ENCODE results near the gene DNAH12. TPM values are rescaled to one million over a fixed set of nuclear protein-coding genes. Genes with fewer than 3 reads are reported as not detected.
A peak's percentile ranks its signal among the peaks of the same experiment; 100 is the strongest.

DNAH12 gene
- total and polyA plus RNA-seq, 9 of the 15 experiments (the other 6 are each of a cell fraction or from before 2014, with no cell fraction given): 0.01 to 0.04 (median 0.01) TPM; not detected in 5

DNA sequence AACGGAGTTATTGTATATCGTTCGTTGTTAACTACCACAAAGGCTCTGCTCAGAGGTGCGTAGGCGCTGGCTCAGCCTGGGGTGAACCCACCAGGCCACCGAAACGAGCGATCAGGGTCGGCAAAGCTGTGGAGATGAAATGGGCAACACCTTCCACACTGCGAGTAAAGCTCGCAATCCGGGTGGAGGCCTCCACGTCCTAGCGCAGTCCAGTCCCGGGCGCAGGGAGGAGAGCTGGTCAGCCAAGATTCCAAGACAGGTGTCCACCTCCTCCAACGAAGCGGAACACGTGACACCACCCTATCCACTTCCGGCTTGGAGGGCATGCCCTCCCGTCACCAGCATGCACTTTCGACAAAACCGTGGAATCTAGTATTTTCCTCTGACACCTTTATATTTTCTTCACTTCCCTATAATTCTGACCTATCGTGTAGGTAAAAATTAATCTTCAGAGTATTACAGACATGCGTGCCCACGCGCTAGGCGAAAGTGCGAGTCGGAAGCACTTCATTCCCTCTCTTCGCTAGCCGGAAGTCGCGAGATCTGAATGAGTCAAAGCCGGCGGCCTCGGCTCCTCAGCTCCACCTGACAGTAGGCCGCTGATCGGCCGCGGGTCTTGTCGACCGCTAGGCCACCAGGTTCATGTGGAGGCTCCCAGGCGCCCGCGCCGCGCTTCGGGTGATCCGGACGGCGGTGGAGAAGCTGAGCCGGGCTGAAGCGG lies 11.8 kb upstream of the DNAH12 start, which contains the start of gene PDE12 (continued):
- TF ChIP-seq MLLT1 (IDR thresholded peaks at IDR 0.05) (peak in 1 of 2 experiments; percentile 90; a peak in 2 of 4 replicates), HDAC6 (IDR thresholded peaks at IDR 0.05; ENCODE audit: low read depth, low read length) (no peak), EGR1 (conservative IDR thresholded peaks at IDR 0.05) (peak; percentile 97), RUNX1 (IDR thresholded peaks at IDR 0.05; ENCODE audit: low read depth) (no peak), ZNF282 (CRISPR knock-in tag; IDR thresholded peaks at IDR 0.05) (no peak), POLR2H (tag; IDR thresholded peaks at IDR 0.05; ENCODE audit: low read depth) (peak; percentile 69), FOXP1 (CRISPR knock-in tag; IDR thresholded peaks at IDR 0.05) (peak; percentile 21; the same call in 1 of the 2 replicates), TRIM28 (IDR thresholded peaks at IDR 0.05) (peak; percentile 57; the same call in 1 of the 2 replicates), HCFC1 (IDR thresholded peaks at IDR 0.05; ENCODE audit: low read depth, low read length) (peak; percentile 68), ZC3H11A (IDR thresholded peaks at IDR 0.05; ENCODE audit: low read depth, low read length) (no peak), CHD2 (IDR thresholded peaks at IDR 0.05; ENCODE audit: low read depth, low read length) (peak; percentile 94), PHF21A (IDR thresholded peaks at IDR 0.05; ENCODE audit: borderline replicate concordance, low read depth) (no peak), ASH1L (IDR thresholded peaks at IDR 0.05; ENCODE audit: borderline replicate concordance, low read depth, partially characterized antibody) (peak; percentile 75), ZKSCAN8 (CRISPR knock-in tag; IDR thresholded peaks at IDR 0.05) (peak; percentile 60; the same call in 1 of the 2 replicates), SIX5 (IDR thresholded peaks at IDR 0.05; ENCODE audit: borderline replicate concordance in 1 of 2, insufficient read depth in 1 of 2, low read depth in 1 of 2, low read length in 2 of 2) (0 out of 4 replicates have a peak, but pooled peaks of 1 of the 2 experiments have one; percentile 14), EHMT2 (IDR thresholded peaks at IDR 0.05) (peak; percentile 86), ZNF584 (CRISPR knock-in tag; IDR thresholded peaks at IDR 0.05; ENCODE audit: low read depth) (0 out of 2 replicates have a peak, but pooled peaks have one; percentile 38), CBX3 (IDR thresholded peaks at IDR 0.05; ENCODE audit: borderline replicate concordance in 1 of 2, low read length in 2 of 2) (peak; percentile 65 to 96), ARNT (IDR thresholded peaks at IDR 0.05) (peak in 1 of 2 experiments; percentile 66; a peak in 1 of 4 replicates), ELF1 (tag; IDR thresholded peaks at IDR 0.05) (peak; percentile 99), HDAC3 (IDR thresholded peaks at IDR 0.05; ENCODE audit: borderline replicate concordance, partially characterized antibody) (peak; percentile 40), ESRRA (IDR thresholded peaks at IDR 0.05; ENCODE audit: borderline replicate concordance, low read depth) (peak; percentile 84), DMBX1 (CRISPR knock-in tag; IDR thresholded peaks at IDR 0.05; ENCODE audit: borderline replicate concordance) (peak; percentile 87), HDAC1 (IDR thresholded peaks at IDR 0.05) (peak in 1 of 2 experiments; percentile 70; a peak in 2 of 4 replicates), HDAC2 (IDR thresholded peaks at IDR 0.05) (0 out of 2 replicates have a peak, but pooled peaks have one; percentile 45), RAD51 (IDR thresholded peaks at IDR 0.05; ENCODE audit: borderline replicate concordance, low read depth) (peak; percentile 94)
- TF ChIP-seq, protein P1, sequence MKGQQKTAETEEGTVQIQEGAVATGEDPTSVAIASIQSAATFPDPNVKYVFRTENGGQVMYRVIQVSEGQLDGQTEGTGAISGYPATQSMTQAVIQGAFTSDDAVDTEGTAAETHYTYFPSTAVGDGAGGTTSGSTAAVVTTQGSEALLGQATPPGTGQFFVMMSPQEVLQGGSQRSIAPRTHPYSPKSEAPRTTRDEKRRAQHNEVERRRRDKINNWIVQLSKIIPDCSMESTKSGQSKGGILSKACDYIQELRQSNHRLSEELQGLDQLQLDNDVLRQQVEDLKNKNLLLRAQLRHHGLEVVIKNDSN (CRISPR knock-in tag; IDR thresholded peaks at IDR 0.05): peak; percentile 96
